Spleen (tissue), 7 donors: ENCODE measurements around the gene SLC25A26.

Experiments used
- POLR2A ChIP-seq, 3 donors: fragments of 450-650 bp; IDR thresholded peaks; one replicate each; pipeline ENCODE4 v1.5.1; 2017; ENCODE audit warnings: antibody characterized with exemption in 3 of 3, mild to moderate bottlenecking in 1 of 3
- POLR2AphosphoS5 ChIP-seq, 3 donors: sonication (generic); formaldehyde crosslinking; IDR thresholded peaks; one replicate each; pipeline ENCODE4 v1.5.1; 2017; ENCODE audit warnings: antibody characterized with exemption in 3 of 3
- TF ChIP-seq, protein P1 (sequence below), 11 experiments: fragments of 200-600 bp in 7 of 11; fragments of 450-650 bp in 4 of 11; sonication (generic) in 4 of 11; IDR thresholded peaks in 8 of 11; conservative IDR thresholded peaks in 3 of 11; 1 replicate in 7 of 11; 2 replicates in 4 of 11; pipeline versions ENCODE4 v1.4.0 to v1.8.0; 2016 to 2021; ENCODE audit warnings: antibody characterized with exemption in 11 of 11, inconsistent platforms in 4 of 11, mild to moderate bottlenecking in 1 of 11
- donor health status: DM: no; HTN: no; CAD: no; lungs with moderate emphysema.
- donor health status: DM: no; HTN: no; CAD: no.
- donor health status: DM: no; HTN: no; CAD: no.

DNA sequence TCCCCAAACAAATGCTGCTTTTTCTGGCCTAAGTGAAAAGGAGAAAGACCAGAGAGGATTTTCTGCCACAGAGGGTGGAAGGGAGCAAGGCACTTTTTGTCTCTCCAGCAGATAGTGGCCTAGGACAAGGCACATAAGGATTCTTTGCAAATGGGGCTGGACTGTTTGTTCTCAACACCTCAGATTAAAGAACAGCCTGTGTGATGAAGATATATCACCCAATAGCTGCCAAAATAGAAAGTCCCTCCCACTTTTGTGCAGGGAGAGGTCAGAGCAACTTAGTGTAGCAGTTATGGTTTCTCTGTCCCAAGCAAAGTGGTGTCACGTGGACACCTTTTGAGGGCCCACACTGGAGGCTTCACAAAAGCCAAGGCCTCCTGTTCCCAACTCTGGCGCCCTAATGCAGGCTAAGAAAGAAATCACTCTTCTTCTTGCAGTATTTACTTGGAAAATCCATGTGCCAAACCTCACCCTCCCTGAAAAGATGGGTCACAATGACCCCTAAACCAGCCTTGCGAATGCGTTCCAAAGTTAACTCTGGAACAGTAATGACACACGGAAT, 195.1 kb downstream of the SLC25A26 start:
- TF ChIP-seq, protein P1, sequence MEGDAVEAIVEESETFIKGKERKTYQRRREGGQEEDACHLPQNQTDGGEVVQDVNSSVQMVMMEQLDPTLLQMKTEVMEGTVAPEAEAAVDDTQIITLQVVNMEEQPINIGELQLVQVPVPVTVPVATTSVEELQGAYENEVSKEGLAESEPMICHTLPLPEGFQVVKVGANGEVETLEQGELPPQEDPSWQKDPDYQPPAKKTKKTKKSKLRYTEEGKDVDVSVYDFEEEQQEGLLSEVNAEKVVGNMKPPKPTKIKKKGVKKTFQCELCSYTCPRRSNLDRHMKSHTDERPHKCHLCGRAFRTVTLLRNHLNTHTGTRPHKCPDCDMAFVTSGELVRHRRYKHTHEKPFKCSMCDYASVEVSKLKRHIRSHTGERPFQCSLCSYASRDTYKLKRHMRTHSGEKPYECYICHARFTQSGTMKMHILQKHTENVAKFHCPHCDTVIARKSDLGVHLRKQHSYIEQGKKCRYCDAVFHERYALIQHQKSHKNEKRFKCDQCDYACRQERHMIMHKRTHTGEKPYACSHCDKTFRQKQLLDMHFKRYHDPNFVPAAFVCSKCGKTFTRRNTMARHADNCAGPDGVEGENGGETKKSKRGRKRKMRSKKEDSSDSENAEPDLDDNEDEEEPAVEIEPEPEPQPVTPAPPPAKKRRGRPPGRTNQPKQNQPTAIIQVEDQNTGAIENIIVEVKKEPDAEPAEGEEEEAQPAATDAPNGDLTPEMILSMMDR (IDR thresholded peaks at IDR 0.05 in 8 of 11, conservative IDR thresholded peaks at IDR 0.05 in 3 of 11), result no peak
- TF ChIP-seq POLR2A (IDR thresholded peaks at IDR 0.05) (no peak), POLR2AphosphoS5 (IDR thresholded peaks at IDR 0.05) (no peak)
